ENCODE data around the gene MS4A13.
"Not testable (repeated sequence)": the region's sequence is repeated elsewhere in the genome, so short reads cannot be mapped to it uniquely, and the experiment has no call there.

MS4A13 gene

GRCh38 chr11:60532383-60532782 lies 17.2 kb downstream of the MS4A13 start:
- DNase-seq, result not testable (repeated sequence)

GRCh38 chr11:60538627-60539026 lies 23.4 kb downstream of the MS4A13 start:
- DNase-seq, result not testable (repeated sequence)

- no peak for DNase-seq
Observed at GRCh38 chr11:60544077-60544476, 28.9 kb downstream of the MS4A13 start.

- no peak for DNase-seq
Observed at GRCh38 chr11:60561254-60561653, 46.1 kb downstream of the MS4A13 start.

- DNase-seq, result no peak
Observed at GRCh38 chr11:60563553-60564235, 48.5 kb downstream of the MS4A13 start.

GRCh38 chr11:60566776-60567175 lies 51.6 kb downstream of the MS4A13 start:
- no peak for DNase-seq

- no peak for DNase-seq
Observed at GRCh38 chr11:60570970-60571369, 55.8 kb downstream of the MS4A13 start.

GRCh38 chr11:60589611-60590010 lies 74.4 kb downstream of the MS4A13 start:
- DNase-seq, result no peak
